HepG2 (cell line): Measurements from ENCODE around the gene SRSF2. TPM values are rescaled to one million over a fixed set of nuclear protein-coding genes. Genes with fewer than 3 reads are reported as not detected.

Experiments used
- ATAC-seq: fragments of 200-7000 bp; cut with Tn5 transposase; 3 replicates; pipeline ENCODE4 v1.9.1; 2020; ENCODE audit warnings: mild to moderate bottlenecking, moderate library complexity
- BruUV-seq: library from RNA; stranded (reverse); fragments of 400-500 nt; replicated peaks from 2 replicates; lab custom pipeline; 2021; lab: Mats Ljungman, UMichigan
- CTCF ChIA-PET: fragments of 300-600 bp; formaldehyde crosslinking; extraction: SDS; loops from one replicate; lab custom pipeline; 2021; ENCODE audit warnings: low total read pairs, inconsistent platforms, low intra/inter-chr PET ratio; lab: Yijun Ruan, JAX
- POLR2A ChIA-PET: fragments of 350-600 bp; sonication (Branson Sonifier 250); formaldehyde crosslinking; loops from one replicate; lab custom pipeline; 2020; ENCODE audit warnings: antibody characterized with exemption, inconsistent platforms; lab: Yijun Ruan, JAX
- DNase-seq: peaks from one replicate; pipeline ENCODE4 v3.0.0-alpha.2; 2015; ENCODE audit warnings: low spot score
- FAIRE-seq: peaks from 3 replicates; lab custom pipeline; 2011; peaks lifted over from hg19 to GRCh38; lab: Jason Lieb, UNC
- H2AFZ ChIP-seq: one replicate; pipeline ENCODE4 v1.6.1; 2011; ENCODE audit warnings: low read length, inconsistent platforms
- H3K27ac ChIP-seq: fragments of 300-600 bp; 3 replicates; pipeline ENCODE4 v1.8.0; 2011; ENCODE audit warnings: mixed run types, mild to moderate bottlenecking, mixed read lengths, low read length, inconsistent platforms; ENCODE audit not compliant: insufficient read depth; ENCODE audit errors: extremely low read length
- H3K27me3 ChIP-seq, 2 experiments: fragments of 200-600 bp in 1 of 2; 2 replicates in 1 of 2; 3 replicates in 1 of 2; pipeline versions ENCODE4 v1.6.0 to v1.8.0; 2011; ENCODE audit warnings: low read length in 2 of 2, mild to moderate bottlenecking in 2 of 2, moderate library complexity in 2 of 2, inconsistent platforms in 1 of 2; ENCODE audit not compliant: insufficient read depth in 2 of 2, control insufficient read depth in 1 of 2
- H3K36me3 ChIP-seq, 2 experiments: fragments of 200-600 bp in 1 of 2; replicated peaks in 1 of 2; 2 replicates in 1 of 2; 3 replicates in 1 of 2; pipeline versions ENCODE4 v1.5.1 to v1.8.0; 2011; ENCODE audit warnings: low read length in 2 of 2, inconsistent platforms in 1 of 2; ENCODE audit not compliant: insufficient read depth in 2 of 2, control insufficient read depth in 1 of 2
- H3K4me1 ChIP-seq: 2 replicates; pipeline ENCODE4 v1.5.1; 2012; ENCODE audit warnings: low read length, inconsistent platforms; ENCODE audit not compliant: insufficient read depth
- H3K4me2 ChIP-seq: 2 replicates; pipeline ENCODE4 v1.6.0; 2011; ENCODE audit warnings: low read depth, low read length, inconsistent platforms
- H3K4me3 ChIP-seq, 3 experiments: fragments of 200-600 bp in 1 of 3; sonication (generic), shearing (Covaris generic) in 1 of 3; replicated peaks in 1 of 3; 2 replicates each; pipeline ENCODE4 v1.5.1; 2011 to 2016; ENCODE audit warnings: low read length in 3 of 3, inconsistent platforms in 2 of 3, low read depth in 2 of 3, mild to moderate bottlenecking in 2 of 3, control low read depth in 1 of 3, mixed read lengths in 1 of 3; ENCODE audit not compliant: insufficient read depth in 1 of 3
- H3K79me2 ChIP-seq: one replicate; pipeline ENCODE4 v1.6.1; 2011; ENCODE audit warnings: low read length, inconsistent platforms; ENCODE audit not compliant: insufficient read depth
- H3K9ac ChIP-seq: 2 replicates; pipeline ENCODE4 v1.6.0; 2011; ENCODE audit warnings: mild to moderate bottlenecking, low read depth, low read length, inconsistent platforms; ENCODE audit not compliant: insufficient read depth
- H3K9me3 ChIP-seq: 2 replicates; pipeline ENCODE4 v1.5.1; 2012; ENCODE audit warnings: mild to moderate bottlenecking, low read length
- H4K20me1 ChIP-seq: 2 replicates; pipeline ENCODE4 v1.6.0; 2011; ENCODE audit warnings: inconsistent platforms, mild to moderate bottlenecking, low read length, moderate library complexity; ENCODE audit not compliant: insufficient read depth
- ARNT ChIP-seq: fragments of 450-650 bp; IDR thresholded peaks from 2 replicates; pipeline ENCODE4 v1.6.1; 2017
- DMAP1 ChIP-seq: IDR thresholded peaks from 2 replicates; pipeline ENCODE4 v1.6.1; 2016
- HDAC2 ChIP-seq: sonication (generic); formaldehyde crosslinking; IDR thresholded peaks from 2 replicates; pipeline ENCODE4 v1.4.0; 2020; ENCODE audit warnings: missing genetic modification reagents
- KDM2A ChIP-seq: sonication (generic); formaldehyde crosslinking; IDR thresholded peaks from 2 replicates; pipeline ENCODE4 v1.4.0; 2020; ENCODE audit warnings: low read depth, missing genetic modification reagents, borderline replicate concordance
- PPARG ChIP-seq: conservative IDR thresholded peaks from 2 replicates; pipeline ENCODE4 v1.6.1; 2016; ENCODE audit warnings: missing biosample characterization, missing genetic modification reagents
- SP4 ChIP-seq: sonication (generic); formaldehyde crosslinking; IDR thresholded peaks from 2 replicates; pipeline ENCODE4 v1.8.1; 2023; ENCODE audit warnings: mild to moderate bottlenecking, missing genetic modification reagents
- U2AF1 ChIP-seq: fragments of 200-400 bp; formaldehyde crosslinking; optimal IDR thresholded peaks from 2 replicates; pipeline ENCODE3; 2017; ENCODE audit warnings: mild to moderate bottlenecking, low read depth, low read length
- ZBTB20 ChIP-seq: sonication (generic); formaldehyde crosslinking; IDR thresholded peaks from 2 replicates; pipeline ENCODE4 v1.8.1; 2023; ENCODE audit warnings: missing genetic modification reagents, low read depth, mild to moderate bottlenecking, borderline replicate concordance
- ZNF354B ChIP-seq: sonication (generic); formaldehyde crosslinking; IDR thresholded peaks from 2 replicates; pipeline ENCODE4 v1.8.0; 2022; ENCODE audit warnings: mild to moderate bottlenecking, missing genetic modification reagents
- ZNF451 ChIP-seq: sonication (generic); formaldehyde crosslinking; IDR thresholded peaks from 2 replicates; pipeline ENCODE4 v1.5.0; 2020; ENCODE audit warnings: mild to moderate bottlenecking, missing genetic modification reagents
- ZNF569 ChIP-seq: sonication (generic); formaldehyde crosslinking; IDR thresholded peaks from 2 replicates; pipeline ENCODE4 v1.5.0; 2020; ENCODE audit warnings: mild to moderate bottlenecking, missing genetic modification reagents, moderate library complexity, borderline replicate concordance
- ZNF749 ChIP-seq: sonication (generic); formaldehyde crosslinking; IDR thresholded peaks from 2 replicates; pipeline ENCODE4 v1.8.0; 2022; ENCODE audit warnings: mild to moderate bottlenecking, missing genetic modification reagents, moderate library complexity, borderline replicate concordance
- ZNF841 ChIP-seq: sonication (generic); formaldehyde crosslinking; IDR thresholded peaks from 2 replicates; pipeline ENCODE4 v1.8.1; 2023; ENCODE audit warnings: missing genetic modification reagents, borderline replicate concordance
- ZNF891 ChIP-seq: sonication (generic); formaldehyde crosslinking; IDR thresholded peaks from 2 replicates; pipeline ENCODE4 v1.5.0; 2020; ENCODE audit warnings: mild to moderate bottlenecking, missing genetic modification reagents
- ZSCAN22 ChIP-seq: sonication (generic); formaldehyde crosslinking; IDR thresholded peaks from 2 replicates; pipeline ENCODE4 v1.4.0; 2020; ENCODE audit warnings: mild to moderate bottlenecking, missing genetic modification reagents
- WGBS: methylation state at CpG from one replicate; pipeline ENCODE4 v1.1.6; 2017; ENCODE audit warnings: low lambda C conversion rate; 5-methylcytosine and 5-hydroxymethylcytosine counted together
- in situ Hi-C: cut with HindIII; loops from 2 replicates; pipeline ENCODE4 v1.10.0; 2017; ENCODE audit warnings: low pct_unique_long_range_greater_than_20kb; ENCODE audit not compliant: extremely low pct_ligation_motif_present
- intact Hi-C: fragments of 100-400 bp; cut with micrococcal nuclease; formaldehyde crosslinking; loops from one replicate; pipeline ENCODE4 v1.10.0; 2022; ENCODE audit not compliant: unreplicated experiment
- polyA plus RNA-seq, 8 experiments: library from polyadenylated mRNA; depleted of rRNA in 3 of 8; stranded (reverse) in 7 of 8; unstranded in 1 of 8; fragments of >200 nt; fragmentation: Illumina TruSeq in 4 of 8; extraction: Trizol in 4 of 8; gene quantifications; 2 replicates each; pipeline versions ENCODE4 v1.2.1 to v1.2.3, GENCODE V29; 2011 to 2016; ENCODE audit warnings: low read depth in 4 of 8, missing spikeins in 1 of 8, mixed read lengths in 1 of 8; ENCODE audit not compliant: insufficient read depth in 1 of 8
- total RNA-seq, 5 experiments: library from RNA; depleted of rRNA; stranded (reverse); fragments of >200 nt; fragmentation: Illumina TruSeq; extraction: Trizol; gene quantifications; 2 replicates each; pipeline ENCODE4 v1.2.3, GENCODE V29; 2016; ENCODE audit warnings: low read depth in 1 of 5
- TF ChIP-seq, protein P1 (sequence below): sonication (generic); formaldehyde crosslinking; IDR thresholded peaks from 2 replicates; pipeline ENCODE4; 2020; ENCODE audit warnings: missing genetic modification reagents, mild to moderate bottlenecking, borderline replicate concordance
- TF ChIP-seq, protein P2 (sequence below): sonication (generic); formaldehyde crosslinking; IDR thresholded peaks from 2 replicates; pipeline ENCODE4 v1.4.0; 2020; ENCODE audit warnings: missing genetic modification reagents
- TF ChIP-seq, protein P3 (sequence below): sonication (generic); formaldehyde crosslinking; IDR thresholded peaks from 2 replicates; pipeline ENCODE4 v1.8.1; 2023; ENCODE audit warnings: mild to moderate bottlenecking, moderate library complexity, missing genetic modification reagents

SRSF2 gene
- total and polyA plus RNA-seq, 2 of the 13 experiments (the other 11 are each of a cell fraction or from before 2014, with no cell fraction given), result 306 to 319 TPM

DNA sequence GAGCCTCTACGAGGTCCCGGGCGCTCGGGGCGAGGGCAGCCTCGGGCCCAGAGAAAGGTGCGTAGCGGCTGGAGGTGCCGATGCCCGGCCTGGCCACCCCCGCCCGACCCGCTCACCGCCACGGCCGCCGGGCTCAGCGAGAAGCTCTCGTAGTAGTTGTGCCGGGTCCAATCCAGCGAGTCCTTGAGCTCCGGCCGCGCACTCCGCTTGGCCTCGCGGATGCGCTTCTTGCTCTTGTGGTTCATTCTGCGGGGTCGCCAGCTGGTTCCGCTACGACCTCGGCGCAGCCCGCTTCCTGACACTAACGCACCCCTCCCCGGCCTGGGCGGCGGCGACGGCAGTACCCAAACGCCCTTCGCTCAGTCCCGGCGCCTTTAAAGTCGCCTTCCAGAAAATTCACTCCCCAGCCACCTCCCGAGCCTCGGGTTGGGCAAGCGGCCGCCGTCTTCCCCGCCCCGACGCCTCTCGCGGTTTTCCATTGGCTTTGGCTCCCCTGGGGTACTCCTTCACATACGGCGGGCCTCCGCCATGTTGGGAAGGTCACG is 10.8 kb downstream of the SRSF2 start, which contains the start of gene JMJD6:
JMJD6 (minus strand) TSS at position 376 of the 545 bp plus-strand sequence; CDS start at position 245, 131 bp downstream.
- WGBS, result under 1% methylated on average over 23 of the region's 60 CpGs
- intact Hi-C loops (no loop called here), in situ Hi-C loops (no loop called here)
- peak within 1 kb of the TSS; percentile 98 for H3K27ac ChIP-seq
- H3K4me2 ChIP-seq, result peak within 1 kb of the TSS; percentile 98
- peaks cover 15 to 30% of the 10 kb centered on the region in 2 experiments for H3K36me3 ChIP-seq
- ATAC-seq (peak; percentile 82), DNase-seq (peak; percentile 93), FAIRE-seq (peak; percentile 74)
- CTCF ChIA-PET, result no interaction called here
- H3K9me3 ChIP-seq, result no peaks in the 10 kb centered on the region
- H4K20me1 ChIP-seq, result peaks cover 8% of the 10 kb centered on the region
- H3K9ac ChIP-seq, result peak within 1 kb of the TSS; percentile 97
- peaks cover 69% of the 10 kb centered on the region for H3K4me1 ChIP-seq
- TSS peak; percentile 74 for BruUV-seq
- peaks cover 55% of the 10 kb centered on the region for H3K79me2 ChIP-seq
- peak within 1 kb of the TSS; percentile 78 to 98 (median 95) for H3K4me3 ChIP-seq
- no peaks in the 10 kb centered on the region for H3K27me3 ChIP-seq
- POLR2A ChIA-PET, result interaction anchor here (0.6 to 5.1 kb wide), 8 partner anchors 9 to 55 kb away, joined by 3 to 71 read pairs (median 5); partner anchors contain the start of genes MFSD11, MXRA7 and SRSF2
- no peak within 1 kb of the TSS for H2AFZ ChIP-seq
- TF ChIP-seq, protein P1, sequence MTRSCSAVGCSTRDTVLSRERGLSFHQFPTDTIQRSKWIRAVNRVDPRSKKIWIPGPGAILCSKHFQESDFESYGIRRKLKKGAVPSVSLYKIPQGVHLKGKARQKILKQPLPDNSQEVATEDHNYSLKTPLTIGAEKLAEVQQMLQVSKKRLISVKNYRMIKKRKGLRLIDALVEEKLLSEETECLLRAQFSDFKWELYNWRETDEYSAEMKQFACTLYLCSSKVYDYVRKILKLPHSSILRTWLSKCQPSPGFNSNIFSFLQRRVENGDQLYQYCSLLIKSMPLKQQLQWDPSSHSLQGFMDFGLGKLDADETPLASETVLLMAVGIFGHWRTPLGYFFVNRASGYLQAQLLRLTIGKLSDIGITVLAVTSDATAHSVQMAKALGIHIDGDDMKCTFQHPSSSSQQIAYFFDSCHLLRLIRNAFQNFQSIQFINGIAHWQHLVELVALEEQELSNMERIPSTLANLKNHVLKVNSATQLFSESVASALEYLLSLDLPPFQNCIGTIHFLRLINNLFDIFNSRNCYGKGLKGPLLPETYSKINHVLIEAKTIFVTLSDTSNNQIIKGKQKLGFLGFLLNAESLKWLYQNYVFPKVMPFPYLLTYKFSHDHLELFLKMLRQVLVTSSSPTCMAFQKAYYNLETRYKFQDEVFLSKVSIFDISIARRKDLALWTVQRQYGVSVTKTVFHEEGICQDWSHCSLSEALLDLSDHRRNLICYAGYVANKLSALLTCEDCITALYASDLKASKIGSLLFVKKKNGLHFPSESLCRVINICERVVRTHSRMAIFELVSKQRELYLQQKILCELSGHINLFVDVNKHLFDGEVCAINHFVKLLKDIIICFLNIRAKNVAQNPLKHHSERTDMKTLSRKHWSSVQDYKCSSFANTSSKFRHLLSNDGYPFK (CRISPR knock-in tag), result peak; percentile 38; the same call in 1 of the 2 replicates
- TF ChIP-seq, protein P2, sequence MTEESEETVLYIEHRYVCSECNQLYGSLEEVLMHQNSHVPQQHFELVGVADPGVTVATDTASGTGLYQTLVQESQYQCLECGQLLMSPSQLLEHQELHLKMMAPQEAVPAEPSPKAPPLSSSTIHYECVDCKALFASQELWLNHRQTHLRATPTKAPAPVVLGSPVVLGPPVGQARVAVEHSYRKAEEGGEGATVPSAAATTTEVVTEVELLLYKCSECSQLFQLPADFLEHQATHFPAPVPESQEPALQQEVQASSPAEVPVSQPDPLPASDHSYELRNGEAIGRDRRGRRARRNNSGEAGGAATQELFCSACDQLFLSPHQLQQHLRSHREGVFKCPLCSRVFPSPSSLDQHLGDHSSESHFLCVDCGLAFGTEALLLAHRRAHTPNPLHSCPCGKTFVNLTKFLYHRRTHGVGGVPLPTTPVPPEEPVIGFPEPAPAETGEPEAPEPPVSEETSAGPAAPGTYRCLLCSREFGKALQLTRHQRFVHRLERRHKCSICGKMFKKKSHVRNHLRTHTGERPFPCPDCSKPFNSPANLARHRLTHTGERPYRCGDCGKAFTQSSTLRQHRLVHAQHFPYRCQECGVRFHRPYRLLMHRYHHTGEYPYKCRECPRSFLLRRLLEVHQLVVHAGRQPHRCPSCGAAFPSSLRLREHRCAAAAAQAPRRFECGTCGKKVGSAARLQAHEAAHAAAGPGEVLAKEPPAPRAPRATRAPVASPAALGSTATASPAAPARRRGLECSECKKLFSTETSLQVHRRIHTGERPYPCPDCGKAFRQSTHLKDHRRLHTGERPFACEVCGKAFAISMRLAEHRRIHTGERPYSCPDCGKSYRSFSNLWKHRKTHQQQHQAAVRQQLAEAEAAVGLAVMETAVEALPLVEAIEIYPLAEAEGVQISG (CRISPR knock-in tag), result peak; percentile 71
- peak; percentile 14; the same call in 1 of the 2 replicates for TF ChIP-seq PPARG (CRISPR knock-in tag)
- peak; percentile 89; the same call in 1 of the 2 replicates for TF ChIP-seq SP4
- peak; percentile 68; the same call in 1 of the 2 replicates for TF ChIP-seq ZNF891 (CRISPR knock-in tag)
- no peak for TF ChIP-seq ZSCAN22 (CRISPR knock-in tag)
- peak; percentile 59 for TF ChIP-seq ZNF451
- no peak for TF ChIP-seq ZNF841 (CRISPR knock-in tag)
- peak; percentile 74; the same call in 1 of the 2 replicates for TF ChIP-seq KDM2A (CRISPR knock-in tag)
- peak; percentile 82 for TF ChIP-seq DMAP1 (CRISPR knock-in tag)
- TF ChIP-seq ZNF569 (CRISPR knock-in tag), result no peak; the same call in 1 of the 2 replicates
- no peak; the same call in 1 of the 2 replicates for TF ChIP-seq HDAC2 (CRISPR knock-in tag)
- TF ChIP-seq, protein P3, sequence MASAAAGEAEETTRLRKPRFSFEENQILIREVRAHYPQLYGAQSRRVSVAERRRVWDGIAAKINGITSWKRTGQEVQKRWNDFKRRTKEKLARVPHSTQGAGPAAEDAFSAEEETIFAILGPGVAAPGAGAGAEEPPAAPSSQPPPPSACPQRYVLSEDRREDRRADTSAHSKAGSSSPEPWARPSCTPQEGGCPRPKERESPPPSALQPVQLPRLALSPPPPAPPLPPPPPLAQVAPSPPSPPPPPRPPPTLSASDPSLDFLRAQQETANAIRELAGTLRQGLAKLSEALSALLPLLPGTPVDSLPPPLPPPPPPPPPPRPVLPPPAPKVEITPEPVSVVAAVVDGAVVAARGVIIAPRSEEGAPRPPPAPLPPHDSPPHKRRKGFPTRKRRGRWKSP (CRISPR knock-in tag), result peak; percentile 84
- no peak for TF ChIP-seq U2AF1
- 0 out of 2 replicates have a peak, but pooled peaks have one; percentile 44 for TF ChIP-seq ZNF354B
- no peak for TF ChIP-seq ZBTB20
- no peak for TF ChIP-seq ARNT
- TF ChIP-seq ZNF749 (CRISPR knock-in tag), result peak; percentile 47; the same call in 1 of the 2 replicates
